NCI-H2227 (cell line): Measurements from ENCODE around the gene NPLOC4.

Source experiments
- DNase-seq: peaks from one replicate; lab custom pipeline; 2025; ENCODE audit not compliant: unreplicated experiment; lab: John Stamatoyannopoulos, UW

Gene NPLOC4

DNA sequence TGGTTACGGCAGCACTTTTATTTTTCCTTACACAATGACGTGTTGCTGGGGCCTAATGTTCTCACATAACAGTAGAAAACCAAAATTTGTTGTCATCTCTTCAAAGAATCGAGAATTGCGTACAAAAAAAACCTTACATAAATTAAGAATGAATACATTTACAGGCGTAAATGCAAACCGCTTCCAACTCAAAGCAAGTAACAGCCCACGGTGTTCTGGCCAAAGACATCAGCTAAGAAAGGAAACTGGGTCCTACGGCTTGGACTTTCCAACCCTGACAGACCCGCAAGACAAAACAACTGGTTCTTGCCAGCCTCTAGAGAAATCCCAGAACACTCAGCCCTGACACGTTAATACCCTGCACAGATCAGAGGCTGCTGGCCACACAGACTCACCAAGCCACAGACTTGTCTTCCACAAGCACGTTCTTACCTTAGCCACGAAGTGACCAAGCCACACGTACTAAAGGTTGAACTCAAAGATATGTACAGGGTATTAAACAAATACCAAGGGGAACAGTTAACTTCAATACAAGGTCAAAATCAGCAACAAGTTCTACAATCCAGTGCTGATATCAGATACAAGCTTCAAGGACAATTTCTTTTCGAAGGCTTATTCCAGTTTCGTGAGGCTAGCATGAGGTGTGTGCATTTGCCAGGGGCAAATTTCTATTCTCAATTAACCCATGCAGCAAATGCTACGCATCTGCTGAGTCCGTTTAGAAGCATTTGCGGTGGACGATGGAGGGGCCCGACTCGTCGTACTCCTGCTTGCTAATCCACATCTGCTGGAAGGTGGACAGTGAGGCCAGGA lies 126.7 kb downstream of the NPLOC4 start:
- DNase-seq = no peak

DNA sequence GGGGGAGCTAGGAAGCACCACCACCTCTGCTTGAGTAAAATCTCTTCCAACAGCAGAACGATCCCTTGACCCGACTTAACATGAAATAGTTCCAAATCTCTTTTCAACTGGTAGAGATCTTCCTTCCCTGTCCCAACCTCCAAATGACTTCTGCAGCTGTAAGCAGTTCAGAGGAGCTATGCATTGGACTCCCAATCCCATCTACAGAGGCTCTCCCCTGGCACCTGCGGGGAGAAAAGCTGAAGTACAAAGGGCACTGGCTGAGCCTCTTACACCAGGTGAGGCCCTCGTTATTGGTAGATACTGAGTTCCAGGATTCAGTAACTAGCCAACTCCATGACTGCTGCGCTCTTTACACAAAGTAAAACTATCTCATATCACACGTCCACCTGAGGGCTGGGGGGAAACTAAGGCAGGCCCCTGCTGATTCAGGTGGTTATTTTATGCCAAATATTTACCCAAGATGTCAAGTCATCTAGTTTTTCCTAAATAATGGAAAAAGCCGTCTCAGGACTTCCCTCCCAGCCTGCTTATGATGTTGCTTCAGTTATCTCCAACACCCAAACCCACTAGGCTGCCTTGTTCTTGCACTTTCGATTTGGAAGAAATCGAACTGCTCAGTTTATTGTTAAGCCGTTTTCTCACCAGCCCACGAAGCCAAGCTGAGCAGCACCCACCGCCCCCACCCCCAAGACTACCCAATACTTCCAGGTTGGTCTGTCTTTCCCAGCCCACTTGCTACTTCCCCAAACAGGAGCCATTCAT lies 127.5 kb downstream of the NPLOC4 start:
- DNase-seq = no peak

DNA sequence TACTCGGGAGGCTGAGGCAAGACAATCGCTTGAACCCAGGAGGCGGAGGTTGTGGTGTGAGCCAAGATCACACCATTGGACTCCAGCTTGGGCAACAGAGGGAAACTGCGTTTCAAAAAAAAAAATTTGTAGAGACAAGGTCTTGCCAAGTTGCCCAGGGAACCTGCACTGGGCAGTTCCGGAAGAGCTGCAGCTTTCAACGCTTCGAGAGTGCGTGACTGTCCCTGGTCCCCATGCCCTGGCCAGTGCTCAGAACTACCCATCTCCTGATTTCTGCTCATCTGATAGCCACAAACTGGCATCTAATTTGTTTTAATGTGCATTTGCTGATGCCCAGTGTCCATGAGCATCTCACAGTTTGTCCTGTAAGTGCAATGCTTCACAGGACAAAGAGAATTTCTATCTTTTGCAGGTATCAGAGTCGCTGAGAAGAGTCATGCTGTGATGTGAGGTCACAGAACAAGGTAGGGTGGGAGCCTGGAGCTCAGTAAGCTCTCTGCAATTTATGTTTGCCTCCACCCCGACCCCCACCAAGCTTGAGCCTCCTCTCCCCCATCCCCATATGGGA lies 128.2 kb downstream of the NPLOC4 start:
- DNase-seq = no peak
